Non-pigmented ciliary epithelial cell (primary cell): ENCODE measurements around the gene CHD2.

ENCODE experiments used
- DNase-seq: peaks from one replicate; pipeline ENCODE4 v3.0.0-alpha.2; 2010; ENCODE audit warnings: low read depth

CHD2 gene

GRCh38 chr15:92885224-92886041 is 14.7 kb upstream of the CHD2 start:
- no peak for DNase-seq

- no peak for DNase-seq
These were observed 14.0 kb upstream of the CHD2 start for GRCh38 chr15:92886042-92886537.

- DNase-seq = no peak
These were observed 13.3 kb upstream of the CHD2 start for GRCh38 chr15:92886815-92887214.

- no peak for DNase-seq
These were observed 12.3 kb upstream of the CHD2 start for GRCh38 chr15:92887869-92888268.

- no peak for DNase-seq
These were observed 10.6 kb upstream of the CHD2 start for GRCh38 chr15:92889390-92890107.

GRCh38 chr15:92891533-92892200 is 8.5 kb upstream of the CHD2 start:
- no peak for DNase-seq

GRCh38 chr15:92892201-92892555 is 7.9 kb upstream of the CHD2 start:
- no peak for DNase-seq

GRCh38 chr15:92893200-92893599 is 6.9 kb upstream of the CHD2 start:
- DNase-seq = no peak

GRCh38 chr15:92896561-92896960 is 3.6 kb upstream of the CHD2 start:
- DNase-seq = no peak

- no peak for DNase-seq
These were observed 2.5 kb upstream of the CHD2 start for GRCh38 chr15:92897620-92898019.

- no peak for DNase-seq
These were observed 1.0 kb upstream of the CHD2 start for GRCh38 chr15:92898988-92899582.

GRCh38 chr15:92899601-92899947 is 550 bp upstream of the CHD2 start:
- DNase-seq = no peak

- DNase-seq = no peak
These were observed 577 bp downstream of the CHD2 start for GRCh38 chr15:92900731-92901071.

- no peak for DNase-seq
These were observed 1.1 kb downstream of the CHD2 start for GRCh38 chr15:92901072-92901761.

GRCh38 chr15:92901995-92902394 is 1.9 kb downstream of the CHD2 start:
- DNase-seq = no peak

GRCh38 chr15:92902737-92903593 is 2.8 kb downstream of the CHD2 start:
- DNase-seq = no peak

GRCh38 chr15:92903631-92903965 is 3.5 kb downstream of the CHD2 start:
- DNase-seq = no peak

GRCh38 chr15:92903966-92904721 is 4.0 kb downstream of the CHD2 start:
- DNase-seq = peak; percentile 86

- DNase-seq = no peak
These were observed 4.8 kb downstream of the CHD2 start for GRCh38 chr15:92904722-92905571.

GRCh38 chr15:92906020-92906419 is 5.9 kb downstream of the CHD2 start:
- DNase-seq = no peak
